MV-4-11 (cell line): ENCODE measurements around the gene TPPP3.
"Not testable (repeated sequence)": the region's sequence is repeated elsewhere in the genome, so short reads cannot be mapped to it uniquely, and the experiment has no call there.

Source experiments
- DNase-seq: peaks from one replicate; lab custom pipeline; 2025; lab: John Stamatoyannopoulos, UW

The TPPP3 gene

DNA sequence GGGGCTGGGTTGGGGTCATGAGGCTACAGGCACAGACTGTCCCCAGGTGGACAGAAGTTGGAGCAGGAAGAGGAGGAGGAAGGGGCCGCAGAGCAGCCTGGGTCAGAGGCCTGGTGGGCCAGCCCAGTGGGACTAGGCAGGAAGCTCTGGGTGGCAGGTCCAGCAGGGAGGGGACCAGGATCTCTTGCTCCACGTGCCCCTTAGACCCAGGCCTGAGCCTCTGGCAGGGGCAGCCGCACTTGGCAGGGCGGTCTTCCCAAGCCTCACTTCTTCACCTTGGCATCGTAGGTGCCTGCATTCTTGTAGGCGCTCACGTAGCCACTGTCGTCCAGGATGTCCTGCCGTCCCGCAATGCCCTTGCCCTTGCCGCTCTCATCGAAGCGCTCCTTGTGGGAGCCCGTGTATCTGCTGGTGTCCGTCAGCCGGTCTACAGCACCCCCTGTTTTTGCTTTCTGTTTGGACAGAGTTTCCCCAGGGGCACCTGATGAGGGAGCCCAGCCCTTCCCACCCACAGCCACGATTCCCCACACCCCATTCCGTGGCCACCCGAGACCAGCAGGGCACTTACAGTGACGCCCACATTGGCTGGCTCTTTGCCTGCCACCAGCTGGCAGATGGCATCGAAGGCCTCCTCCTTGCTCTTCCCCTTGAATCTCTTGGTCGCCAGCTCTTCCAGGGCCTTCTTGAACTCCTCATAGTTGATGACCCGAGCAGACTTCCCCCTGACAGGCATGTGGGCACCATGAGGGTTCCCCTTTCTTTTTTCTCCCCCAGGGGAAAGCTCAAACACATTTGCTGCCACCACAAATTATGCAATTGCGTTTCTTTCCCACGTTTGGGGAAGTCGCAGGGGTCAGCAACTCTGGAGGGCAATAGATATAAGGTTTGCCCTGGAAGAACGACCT is 3.1 kb downstream of the TPPP3 start:
- peak; percentile 97 for DNase-seq

DNA sequence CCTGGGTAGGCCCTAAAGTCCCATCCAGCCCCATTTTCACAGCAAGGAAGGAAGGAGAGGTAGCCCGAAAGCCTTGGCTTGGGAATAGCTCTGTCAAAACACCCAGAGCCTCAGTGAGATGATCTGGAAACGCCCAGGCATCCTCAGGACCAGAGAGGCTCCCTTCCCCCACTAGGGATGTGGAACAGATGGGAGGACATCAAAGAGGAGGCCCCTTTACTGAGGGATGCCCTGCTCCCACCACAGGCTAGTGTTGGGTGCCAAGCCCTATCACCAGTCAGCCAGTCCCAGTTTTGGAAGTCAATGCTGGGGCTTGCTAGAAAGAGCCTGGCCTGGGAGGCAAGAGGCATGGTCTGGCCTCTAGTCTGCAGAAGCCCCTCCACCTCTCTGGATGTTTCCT is 4.7 kb downstream of the TPPP3 start:
- no peak for DNase-seq

DNA sequence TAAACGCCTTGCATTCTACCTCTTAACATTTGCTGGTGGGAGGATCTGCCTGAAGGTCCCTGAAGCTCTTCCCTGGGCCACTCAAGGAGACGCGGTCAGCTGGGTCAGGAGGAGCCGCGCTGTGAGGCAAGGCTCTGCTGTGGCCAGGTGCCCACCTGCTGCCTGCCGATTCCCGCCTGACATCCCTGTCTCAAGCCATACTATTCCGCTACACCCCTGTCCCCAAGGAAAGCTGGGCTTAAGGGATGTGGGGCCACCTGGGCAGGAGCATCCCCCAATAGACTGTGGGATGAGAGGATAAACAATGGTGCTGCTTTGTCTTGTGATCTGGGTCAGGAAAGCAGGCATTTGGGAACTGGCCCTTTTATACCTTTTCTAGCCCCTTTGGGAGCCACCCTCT is 5.1 kb downstream of the TPPP3 start:
- no peak for DNase-seq

DNA sequence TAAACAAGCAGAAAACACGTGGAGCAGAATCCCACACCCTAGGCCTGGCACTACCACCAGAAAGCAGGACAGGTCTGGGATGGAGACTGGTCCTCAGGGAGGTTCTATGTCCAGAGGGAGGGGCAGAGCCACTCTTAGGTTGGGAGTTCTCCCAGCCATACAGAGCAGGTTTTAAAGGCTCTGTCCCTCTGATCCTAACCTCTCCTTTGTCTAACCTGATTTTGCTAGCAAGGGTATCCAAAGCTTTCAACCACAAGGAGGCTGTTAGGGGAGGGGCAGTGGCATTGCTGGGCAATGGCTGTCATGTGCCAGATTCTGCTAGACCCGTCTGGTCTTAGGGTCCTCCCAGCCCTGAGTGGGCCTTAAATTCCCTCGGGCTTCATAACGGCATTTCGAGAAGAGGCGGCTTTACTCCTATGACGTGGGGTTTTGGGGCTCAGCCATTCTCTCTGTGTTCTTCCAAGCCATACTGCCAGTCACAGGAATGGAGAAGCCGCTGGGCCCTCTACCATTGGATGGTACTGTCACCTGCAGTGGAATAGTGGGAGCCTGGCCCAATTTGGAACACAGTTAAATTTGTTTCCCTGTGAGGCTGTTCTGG is 5.7 kb downstream of the TPPP3 start:
- DNase-seq: no peak

DNA sequence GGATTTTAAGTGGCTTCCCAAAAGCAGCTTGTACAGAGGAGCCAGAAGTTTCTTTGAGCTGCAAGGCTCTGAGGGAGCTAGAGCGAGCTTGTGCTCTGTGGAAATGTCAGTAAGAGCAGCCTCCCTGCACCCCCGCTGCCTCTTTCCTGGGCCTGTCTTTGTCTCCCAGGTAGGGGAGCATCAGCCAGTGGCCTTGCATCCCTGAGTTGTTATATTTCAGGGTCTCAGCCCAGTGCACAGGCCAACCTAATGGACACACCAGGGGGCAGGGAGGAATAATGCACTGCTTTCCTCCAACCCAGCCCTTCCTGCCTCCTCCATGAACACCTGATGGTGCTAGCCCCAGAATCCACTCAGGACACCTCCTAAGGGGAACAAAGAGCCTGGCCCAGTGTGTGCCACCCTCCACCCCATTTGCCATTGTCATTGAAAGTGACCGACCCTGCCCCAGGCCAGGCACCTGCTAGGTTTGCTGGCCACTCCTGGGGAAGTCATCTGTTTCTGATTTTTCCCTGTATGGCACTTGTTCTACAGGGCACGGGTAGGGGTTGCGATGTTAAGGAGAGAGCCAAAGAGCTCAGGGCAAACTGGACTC is 6.3 kb downstream of the TPPP3 start:
- no peak for DNase-seq

DNA sequence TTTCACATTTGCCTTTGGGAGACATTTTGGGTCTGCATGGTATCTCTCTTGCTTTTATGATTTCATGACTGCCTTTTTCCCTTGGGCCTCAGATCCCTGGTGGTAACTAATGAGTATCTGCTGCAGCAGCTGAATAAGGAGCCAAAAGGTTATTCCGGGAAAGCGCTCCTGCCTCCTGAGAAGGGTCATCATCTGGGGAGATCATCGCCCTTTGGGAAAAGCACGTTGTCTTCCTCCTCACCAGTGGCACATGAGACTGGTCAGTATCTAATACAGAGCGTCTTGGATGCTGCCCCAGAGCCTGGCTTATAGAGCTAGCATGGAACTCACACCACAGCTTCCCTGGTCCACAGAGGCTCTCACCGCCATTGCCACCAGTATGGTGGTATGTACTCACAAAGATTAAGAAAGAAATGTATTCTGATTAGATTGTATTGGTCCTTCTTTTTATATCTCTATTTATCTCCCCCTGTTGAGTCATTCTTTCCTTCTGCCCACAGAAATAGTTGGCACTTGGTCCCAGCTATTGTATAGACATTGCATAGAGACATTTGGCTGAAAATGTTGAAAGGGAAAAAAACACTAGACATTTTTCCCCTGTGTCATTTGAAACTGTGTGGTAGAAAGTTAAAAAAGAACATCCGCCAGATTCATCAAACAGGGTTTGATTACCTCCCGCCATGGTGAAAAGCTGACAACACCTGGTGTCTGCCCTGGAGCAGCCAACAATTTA is 8.4 kb downstream of the TPPP3 start:
- no peak for DNase-seq

DNA sequence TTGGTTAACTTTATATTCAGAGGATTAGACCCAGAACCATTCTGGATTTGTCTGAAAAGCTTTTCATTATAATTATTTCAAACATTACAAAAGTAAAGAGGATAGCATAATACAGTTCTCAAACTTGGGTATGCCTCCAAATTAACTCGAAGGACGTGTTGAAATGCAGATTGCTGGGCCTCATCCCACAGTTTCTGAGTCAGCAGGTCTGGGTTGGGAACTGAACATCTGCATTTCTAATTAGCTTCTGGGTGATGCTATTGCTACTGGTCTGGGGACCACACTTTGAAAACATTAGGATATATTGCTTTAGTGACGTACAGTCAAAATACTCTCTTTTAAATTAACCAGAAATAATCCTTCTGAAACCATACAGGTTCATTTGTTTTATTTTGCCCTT is 10.0 kb downstream of the TPPP3 start:
- peak; percentile 24 for DNase-seq

DNA sequence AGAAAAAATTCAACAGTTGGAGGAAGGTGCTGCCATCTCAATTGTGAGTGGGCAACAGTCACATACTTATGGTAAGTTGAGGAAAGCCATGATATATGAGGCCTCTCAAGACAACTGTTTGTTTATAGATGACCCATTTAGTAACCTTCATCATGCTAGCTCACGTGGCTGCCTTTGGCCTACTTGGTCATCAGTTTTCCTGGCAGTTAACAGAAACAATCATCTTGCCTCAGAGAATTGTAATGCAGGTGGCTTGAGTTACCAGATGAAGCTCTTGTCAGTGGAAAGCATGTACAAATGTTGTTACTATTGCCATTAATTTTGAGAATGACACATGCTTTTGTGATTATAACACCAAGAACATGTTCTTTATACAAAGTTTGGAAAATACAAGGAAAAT is 14.7 kb downstream of the TPPP3 start:
- DNase-seq: no peak

DNA sequence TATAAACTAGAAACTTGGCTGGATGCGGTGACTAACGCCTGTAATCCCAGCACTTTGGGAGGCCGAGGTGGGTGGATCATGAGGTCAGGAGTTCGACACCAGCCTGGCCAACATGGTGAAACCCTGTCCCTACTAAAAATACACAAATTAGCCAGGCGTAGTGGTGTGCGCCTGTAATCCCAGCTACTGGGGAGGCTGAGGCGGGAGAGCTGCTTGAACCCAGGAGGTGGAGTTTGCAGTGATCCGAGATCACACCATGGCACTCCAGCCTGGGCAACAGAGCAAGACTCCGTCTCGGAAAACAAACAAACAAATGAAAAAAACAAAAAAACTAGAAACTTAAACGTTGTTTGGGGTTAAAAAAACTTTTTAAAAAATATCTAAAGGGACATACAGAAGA is 17.3 kb downstream of the TPPP3 start:
- DNase-seq: not testable (repeated sequence)

DNA sequence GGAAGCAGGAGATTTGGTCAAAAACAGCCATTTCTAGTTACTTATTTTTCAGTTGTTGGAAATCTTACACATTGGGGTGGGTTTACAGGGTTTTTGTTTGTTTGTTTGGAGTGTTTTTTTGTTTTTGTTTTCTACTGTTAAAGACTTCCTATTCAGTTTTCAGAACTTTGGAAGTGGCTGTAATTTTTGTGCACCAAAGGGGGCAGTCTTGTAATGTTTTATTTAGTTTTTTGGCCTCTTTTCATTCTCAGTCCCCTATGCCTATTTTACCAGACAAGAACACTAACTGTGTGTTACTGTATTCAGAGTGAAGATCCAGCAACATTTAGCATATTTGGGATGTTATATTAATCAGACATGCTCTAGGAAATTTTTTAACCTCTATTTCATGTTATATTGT is 20.6 kb downstream of the TPPP3 start:
- DNase-seq: peak; percentile 50

DNA sequence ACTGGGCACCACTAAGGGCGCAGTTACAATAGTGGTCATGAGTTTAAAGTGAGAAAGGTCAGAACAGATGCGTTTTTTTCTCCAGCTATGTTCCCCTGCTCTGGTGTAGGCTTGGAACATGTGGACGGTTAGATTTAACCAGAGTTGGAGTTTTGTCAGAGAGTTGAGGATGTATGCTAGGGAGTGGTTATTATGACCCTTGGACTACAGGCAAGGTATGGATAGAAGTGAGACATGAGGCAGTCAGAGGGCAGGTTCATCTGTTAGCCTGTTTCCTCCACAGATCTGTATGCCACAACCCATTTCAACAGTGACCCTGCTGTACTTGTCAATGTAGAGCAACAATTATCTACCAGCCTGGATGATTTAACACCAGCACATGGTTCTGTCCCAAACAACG is 22.6 kb downstream of the TPPP3 start:
- DNase-seq: no peak

DNA sequence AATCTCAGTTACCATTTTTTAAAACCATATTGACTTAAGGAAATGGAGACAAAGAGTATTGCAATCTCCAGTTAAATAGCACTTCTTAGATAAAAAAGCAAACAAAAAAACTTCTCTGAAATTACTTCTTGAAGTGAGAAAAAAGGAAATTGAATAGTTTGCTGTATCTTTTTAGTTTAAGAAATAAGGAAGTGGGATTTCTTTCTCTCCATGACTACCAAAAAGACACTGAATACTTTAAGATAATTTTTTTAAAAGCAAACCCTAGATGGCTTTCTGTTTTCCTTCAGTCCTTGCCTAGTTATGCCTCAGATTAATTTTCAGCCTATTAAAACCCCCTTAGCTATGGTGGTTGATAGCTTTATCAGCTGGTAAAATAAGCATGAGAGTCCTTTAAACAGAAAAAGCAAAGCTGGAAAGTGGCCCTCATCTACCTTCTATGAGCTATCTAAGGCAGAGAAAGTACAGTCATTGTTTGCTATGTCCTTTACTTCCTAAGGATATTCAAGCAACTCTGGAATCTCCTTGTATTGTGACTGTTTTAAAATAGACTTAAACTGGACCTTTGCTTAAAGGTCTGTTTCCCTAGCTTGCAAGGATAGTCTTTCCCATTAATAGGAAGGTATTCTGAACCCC is 28.6 kb downstream of the TPPP3 start:
- DNase-seq: peak; percentile 73

DNA sequence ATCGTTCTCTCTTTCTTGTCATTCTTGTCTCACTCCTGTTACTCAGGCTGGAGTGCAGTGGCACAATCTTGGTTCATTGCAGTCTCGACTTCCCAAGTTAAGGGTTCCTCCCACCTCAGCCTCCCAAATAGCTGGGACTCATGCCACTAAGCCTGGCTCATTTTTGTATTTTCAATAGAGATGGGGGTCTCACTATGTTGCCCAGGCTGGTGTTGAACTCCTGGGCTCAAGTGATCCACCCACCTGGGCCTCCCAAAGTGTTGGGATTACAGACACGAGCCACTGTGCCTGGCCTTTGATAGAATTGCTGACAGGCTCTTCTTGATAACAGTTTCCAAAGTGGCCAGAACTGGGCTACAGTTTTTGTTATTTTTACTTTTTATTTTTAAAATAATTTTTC is 32.3 kb downstream of the TPPP3 start:
- no peak for DNase-seq

DNA sequence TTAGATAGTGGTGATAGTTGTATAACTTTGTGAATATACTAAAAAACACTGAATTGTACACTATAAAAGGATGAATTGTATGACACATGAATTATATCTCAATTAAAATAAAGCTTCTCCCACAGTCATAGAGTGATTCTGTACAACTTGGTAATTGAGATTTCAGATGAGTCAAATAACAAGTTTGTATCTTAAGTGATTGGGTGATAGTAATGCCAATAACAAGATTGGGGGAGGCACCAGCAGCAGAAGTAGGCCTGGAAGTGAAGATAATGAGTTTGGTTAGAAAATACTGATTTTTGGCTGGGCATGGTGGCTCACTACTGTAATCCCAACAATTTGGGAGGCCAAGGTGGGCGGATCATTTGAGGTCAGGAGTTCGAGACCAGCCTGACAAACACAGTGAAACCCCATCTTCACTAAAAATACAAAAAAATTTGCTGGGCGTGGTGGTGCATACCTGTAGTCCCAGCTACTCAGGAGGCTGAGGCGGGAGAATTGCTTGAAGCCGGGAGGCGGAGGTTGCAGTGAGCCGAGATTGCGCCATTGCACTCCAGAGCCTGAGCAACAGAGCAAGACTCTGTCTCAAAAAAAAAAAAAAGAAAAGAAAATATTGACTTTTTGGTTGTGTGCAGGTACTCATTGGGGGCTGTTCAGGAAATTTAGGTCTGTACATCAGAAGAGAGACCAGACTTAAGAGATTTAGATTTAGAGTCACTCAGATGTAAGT is 33.6 kb downstream of the TPPP3 start:
- DNase-seq: not testable (repeated sequence)

DNA sequence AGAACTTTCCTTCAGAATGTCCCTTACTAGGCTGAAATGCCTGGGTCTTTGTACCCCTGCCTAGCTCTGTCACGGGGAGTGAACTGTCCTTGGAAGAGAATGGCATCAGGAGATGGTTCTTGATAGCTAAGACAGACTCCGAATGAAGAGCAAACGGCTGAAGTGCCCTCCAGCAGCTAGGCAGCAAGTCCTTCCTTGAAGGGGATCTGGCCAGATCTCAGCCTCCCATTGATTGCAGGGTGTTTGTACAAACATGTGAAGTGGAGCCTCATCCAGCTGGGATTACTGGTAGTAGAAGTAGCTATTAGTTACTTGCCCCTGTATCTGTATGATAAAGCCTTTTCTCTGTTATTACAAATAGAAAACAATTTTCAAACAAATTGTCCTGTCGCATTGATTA is 35.7 kb downstream of the TPPP3 start:
- DNase-seq: no peak

DNA sequence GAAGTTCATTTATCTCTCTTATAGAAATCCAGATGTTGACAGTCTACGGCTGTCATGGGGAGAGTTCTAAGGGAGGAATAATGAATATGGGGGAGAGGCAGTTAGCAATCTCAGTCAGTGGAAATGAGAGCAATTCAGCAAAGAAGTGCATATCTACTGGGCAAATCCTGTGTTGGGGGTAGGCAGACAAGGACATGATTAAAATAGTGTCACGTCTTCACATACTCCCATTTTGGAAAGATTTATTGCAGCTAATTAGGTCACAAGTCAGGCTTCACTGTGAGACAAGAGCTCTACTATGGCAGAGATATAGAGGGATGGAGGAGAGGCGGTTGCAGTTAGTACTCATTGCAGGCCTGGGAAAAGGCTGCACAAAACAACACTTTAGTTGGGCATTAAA is 36.9 kb downstream of the TPPP3 start:
- no peak for DNase-seq

DNA sequence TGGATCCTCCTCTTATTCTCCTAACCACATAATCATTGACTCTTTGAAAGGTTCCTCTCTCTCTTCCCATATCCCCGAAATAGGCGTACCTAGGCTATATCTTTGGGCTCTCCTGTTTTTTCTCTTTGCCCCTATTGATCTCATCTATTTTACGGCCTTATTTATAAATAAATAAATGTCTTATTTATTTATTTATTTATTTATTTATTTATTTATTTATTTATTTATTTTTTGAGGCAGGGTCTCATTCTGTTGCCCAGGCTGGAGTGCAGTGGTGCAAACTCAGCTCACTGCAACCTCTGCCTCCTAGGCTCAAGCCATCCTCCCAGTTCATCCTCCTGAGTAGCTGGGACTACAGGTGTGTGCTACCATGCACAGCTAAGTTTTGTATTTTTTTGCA is 40.8 kb downstream of the TPPP3 start:
- not testable (repeated sequence) for DNase-seq

DNA sequence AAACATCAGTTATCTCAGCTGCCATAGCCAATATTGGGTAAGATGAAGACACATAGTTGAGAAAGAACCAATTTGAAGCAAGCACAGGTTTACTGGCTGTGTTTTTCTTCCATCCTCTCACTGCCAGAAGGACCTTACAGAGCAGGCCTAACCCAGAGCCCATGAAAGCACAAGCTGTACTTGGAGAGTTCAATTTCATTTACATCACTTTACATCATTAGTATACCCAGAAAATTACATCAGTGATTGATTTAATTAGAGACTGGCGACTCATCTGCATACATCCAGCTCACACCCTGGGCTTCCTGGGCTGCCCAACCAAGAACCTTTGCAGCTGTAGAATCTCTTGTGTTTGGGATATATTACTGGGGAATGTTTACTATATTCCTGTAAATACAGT is 43.0 kb downstream of the TPPP3 start:
- DNase-seq: no peak

DNA sequence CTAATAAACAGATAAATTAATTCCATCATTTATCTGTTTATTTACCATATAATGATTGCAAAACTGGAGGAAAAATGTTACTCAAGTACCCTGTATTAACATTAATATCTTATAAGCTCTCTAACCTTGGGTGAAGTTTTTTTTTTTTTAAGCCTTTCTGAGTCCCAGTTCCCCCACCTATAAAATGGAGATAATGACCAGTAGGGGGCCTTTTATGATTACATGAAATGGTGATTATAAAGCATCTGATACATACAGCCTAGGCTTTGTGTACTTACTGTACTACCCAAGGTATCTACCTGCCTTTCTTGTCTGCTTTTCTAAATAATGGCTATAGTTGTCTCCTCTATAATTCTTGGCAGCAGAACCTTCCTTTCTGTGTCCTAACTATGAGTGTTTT is 44.1 kb downstream of the TPPP3 start:
- peak; percentile 16 for DNase-seq

DNA sequence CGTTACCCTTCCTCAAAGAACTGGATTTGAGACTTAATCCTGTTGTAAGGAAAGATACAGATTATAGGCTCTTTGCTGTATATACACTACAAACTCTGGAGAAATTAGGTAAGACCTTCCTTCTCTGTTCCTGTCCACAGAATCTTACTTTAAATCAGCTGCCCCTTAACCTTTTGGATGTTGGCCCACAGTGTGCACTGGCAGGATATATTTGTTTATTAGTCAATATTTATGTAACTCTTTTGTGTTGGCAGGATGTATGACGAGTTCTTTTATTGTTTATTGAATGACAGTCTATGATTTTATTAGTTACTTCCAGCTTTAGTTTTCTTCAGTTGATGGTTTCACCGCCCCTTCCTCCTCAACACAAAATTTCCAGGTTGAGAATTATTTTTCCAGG is 47.0 kb downstream of the TPPP3 start:
- no peak for DNase-seq

DNA sequence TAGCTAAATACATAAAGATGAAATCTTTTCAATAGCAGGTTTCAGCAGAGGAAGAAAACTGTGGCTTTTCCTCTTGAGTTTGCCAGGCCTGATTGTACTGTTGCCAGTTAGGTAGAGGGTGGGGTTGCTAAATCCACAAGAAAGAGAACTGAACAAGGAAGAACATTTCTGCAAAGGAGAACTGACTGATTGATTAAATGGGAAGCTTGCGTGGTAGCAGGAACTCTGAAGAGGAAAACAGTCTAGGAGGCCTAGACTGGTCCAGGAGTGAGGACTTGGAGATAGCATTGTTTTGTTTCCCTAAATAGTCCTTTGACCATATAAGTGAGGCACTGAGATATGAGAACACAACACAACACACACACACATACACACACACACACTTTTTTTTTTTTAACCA is 47.9 kb downstream of the TPPP3 start:
- no peak for DNase-seq
